ENCODE results near the gene TMEM18.

TMEM18 gene

GRCh38 chr2:647003-647560 is 30.1 kb downstream of the TMEM18 start:
- DNase-seq: no peak
- no peaks in the 10 kb centered on the region for H3K27me3 ChIP-seq (replicated peaks; ENCODE audit: control insufficient read depth, insufficient read depth, low read length, poor library complexity, severe bottlenecking)
- no peaks in the 10 kb centered on the region for H3K4me1 ChIP-seq (ENCODE audit: control insufficient read depth, insufficient read depth, low read length, poor library complexity, severe bottlenecking)
- H3K9me3 ChIP-seq (ENCODE audit: control insufficient read depth, low read length): no peaks in the 10 kb centered on the region
- H3K27ac ChIP-seq (ENCODE audit: insufficient read depth, low read length, poor library complexity, severe bottlenecking): no peak overlapping the region
- no peaks in the 10 kb centered on the region for H3K36me3 ChIP-seq (ENCODE audit: control insufficient read depth, insufficient read depth, low read length)
- no peak overlapping the region for H3K4me3 ChIP-seq (ENCODE audit: insufficient read depth, low read depth, low read length, poor library complexity, severe bottlenecking)

DNA sequence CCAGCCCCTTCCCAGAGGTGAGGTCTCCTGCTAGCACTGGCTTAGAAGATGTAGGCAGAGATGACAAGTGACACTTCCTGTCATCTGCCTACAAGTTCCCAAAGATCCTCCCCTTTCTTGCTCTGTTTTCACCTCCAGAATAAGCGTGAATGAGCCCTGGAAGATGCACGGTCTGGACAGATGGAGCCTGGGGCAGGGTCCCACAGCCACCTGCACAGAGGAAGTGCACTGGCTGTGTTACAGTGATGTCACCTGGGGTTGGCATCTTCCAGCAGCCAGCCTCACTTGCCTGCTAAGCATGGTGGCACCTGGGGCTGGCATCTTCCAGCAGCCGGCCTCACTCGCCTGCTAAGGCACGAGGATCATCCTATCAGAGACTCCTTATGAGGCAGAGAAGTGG is 32.3 kb downstream of the TMEM18 start:
- Histone ChIP-seq H3K27me3 (replicated peaks; ENCODE audit: control insufficient read depth, insufficient read depth, low read length, poor library complexity, severe bottlenecking) (no peaks in the 10 kb centered on the region), H3K4me3 (ENCODE audit: insufficient read depth, low read depth, low read length, poor library complexity, severe bottlenecking) (no peak overlapping the region), H3K4me1 (ENCODE audit: control insufficient read depth, insufficient read depth, low read length, poor library complexity, severe bottlenecking) (no peaks in the 10 kb centered on the region), H3K36me3 (ENCODE audit: control insufficient read depth, insufficient read depth, low read length) (no peaks in the 10 kb centered on the region), H3K9me3 (ENCODE audit: control insufficient read depth, low read length) (no peaks in the 10 kb centered on the region), H3K27ac (ENCODE audit: insufficient read depth, low read length, poor library complexity, severe bottlenecking) (no peak overlapping the region)
- no peak for DNase-seq

- Histone ChIP-seq H3K27ac (ENCODE audit: insufficient read depth, low read length, poor library complexity, severe bottlenecking) (no peak overlapping the region), H3K4me1 (ENCODE audit: control insufficient read depth, insufficient read depth, low read length, poor library complexity, severe bottlenecking) (no peaks in the 10 kb centered on the region), H3K27me3 (replicated peaks; ENCODE audit: control insufficient read depth, insufficient read depth, low read length, poor library complexity, severe bottlenecking) (no peaks in the 10 kb centered on the region), H3K4me3 (ENCODE audit: insufficient read depth, low read depth, low read length, poor library complexity, severe bottlenecking) (no peak overlapping the region), H3K9me3 (ENCODE audit: control insufficient read depth, low read length) (no peaks in the 10 kb centered on the region), H3K36me3 (ENCODE audit: control insufficient read depth, insufficient read depth, low read length) (no peaks in the 10 kb centered on the region)
- DNase-seq: no peak
Measured at GRCh38 chr2:643761-644160, 33.4 kb downstream of the TMEM18 start.

GRCh38 chr2:643334-643733 is 33.9 kb downstream of the TMEM18 start:
- no peak overlapping the region for H3K27ac ChIP-seq (ENCODE audit: insufficient read depth, low read length, poor library complexity, severe bottlenecking)
- H3K4me3 ChIP-seq (ENCODE audit: insufficient read depth, low read depth, low read length, poor library complexity, severe bottlenecking): no peak overlapping the region
- H3K27me3 ChIP-seq (replicated peaks; ENCODE audit: control insufficient read depth, insufficient read depth, low read length, poor library complexity, severe bottlenecking): no peaks in the 10 kb centered on the region
- no peak for DNase-seq
- H3K4me1 ChIP-seq (ENCODE audit: control insufficient read depth, insufficient read depth, low read length, poor library complexity, severe bottlenecking): no peaks in the 10 kb centered on the region
- no peaks in the 10 kb centered on the region for H3K9me3 ChIP-seq (ENCODE audit: control insufficient read depth, low read length)
- H3K36me3 ChIP-seq (ENCODE audit: control insufficient read depth, insufficient read depth, low read length): no peaks in the 10 kb centered on the region

DNA sequence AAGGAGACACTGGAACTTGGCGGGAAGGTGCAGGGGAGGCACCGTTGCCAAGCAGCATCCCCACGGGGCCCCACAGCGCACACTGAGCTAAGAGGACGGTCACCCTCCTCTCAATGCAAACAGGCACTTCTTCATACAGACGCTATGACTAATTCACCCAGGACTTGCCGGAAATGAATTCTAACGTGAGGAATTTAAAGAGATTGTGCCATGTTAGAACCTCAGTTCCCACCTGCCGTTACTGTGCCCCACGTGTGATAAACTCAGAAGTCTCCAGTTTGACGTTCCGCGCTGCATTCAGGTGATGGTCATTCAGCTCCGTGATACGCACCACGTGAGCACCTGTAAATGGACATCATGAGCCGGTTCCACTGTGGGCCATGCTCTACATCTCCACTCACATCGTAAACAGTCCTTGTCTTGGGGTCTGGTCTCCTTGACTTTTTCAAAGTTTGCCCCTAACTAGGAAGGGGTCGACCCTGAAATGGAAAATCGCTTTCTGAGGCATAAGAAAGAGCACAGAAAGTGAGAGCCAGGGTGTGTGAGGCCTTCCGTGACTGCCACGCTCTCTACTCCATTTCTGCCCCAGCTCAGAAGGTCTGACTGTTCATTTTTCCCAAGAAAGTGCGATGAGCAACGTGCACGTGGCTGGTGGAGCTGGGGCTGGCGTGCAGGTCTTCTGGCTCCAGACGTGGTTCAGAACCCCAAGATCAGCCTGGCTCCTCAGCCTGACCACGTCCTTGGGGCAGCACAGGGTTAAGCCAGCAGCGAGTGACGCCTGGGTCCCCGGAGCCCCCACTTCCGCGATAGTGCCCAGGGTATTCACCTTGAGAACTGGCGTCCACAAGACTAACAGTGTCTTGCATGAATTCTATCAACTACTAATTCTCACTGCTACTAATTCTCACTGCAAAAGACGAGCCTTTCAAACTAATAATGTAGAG is 35.1 kb downstream of the TMEM18 start:
- Histone ChIP-seq H3K27ac (ENCODE audit: insufficient read depth, low read length, poor library complexity, severe bottlenecking) (no peak overlapping the region), H3K4me1 (ENCODE audit: control insufficient read depth, insufficient read depth, low read length, poor library complexity, severe bottlenecking) (no peaks in the 10 kb centered on the region), H3K27me3 (replicated peaks; ENCODE audit: control insufficient read depth, insufficient read depth, low read length, poor library complexity, severe bottlenecking) (no peaks in the 10 kb centered on the region), H3K9me3 (ENCODE audit: control insufficient read depth, low read length) (no peaks in the 10 kb centered on the region), H3K4me3 (ENCODE audit: insufficient read depth, low read depth, low read length, poor library complexity, severe bottlenecking) (no peak overlapping the region), H3K36me3 (ENCODE audit: control insufficient read depth, insufficient read depth, low read length) (no peaks in the 10 kb centered on the region)
- DNase-seq: no peak

GRCh38 chr2:641164-641871 is 35.9 kb downstream of the TMEM18 start:
- H3K27me3 ChIP-seq (replicated peaks; ENCODE audit: control insufficient read depth, insufficient read depth, low read length, poor library complexity, severe bottlenecking): no peaks in the 10 kb centered on the region

GRCh38 chr2:639703-640102 is 37.5 kb downstream of the TMEM18 start:
- peaks cover 7% of the 10 kb centered on the region for H3K4me1 ChIP-seq (ENCODE audit: control insufficient read depth, insufficient read depth, low read length, poor library complexity, severe bottlenecking)
- H3K27me3 ChIP-seq (replicated peaks; ENCODE audit: control insufficient read depth, insufficient read depth, low read length, poor library complexity, severe bottlenecking): no peaks in the 10 kb centered on the region
- H3K4me3 ChIP-seq (ENCODE audit: insufficient read depth, low read depth, low read length, poor library complexity, severe bottlenecking): no peak overlapping the region
- DNase-seq: no peak
- no peaks in the 10 kb centered on the region for H3K9me3 ChIP-seq (ENCODE audit: control insufficient read depth, low read length)
- H3K27ac ChIP-seq (ENCODE audit: insufficient read depth, low read length, poor library complexity, severe bottlenecking): no peak overlapping the region
- H3K36me3 ChIP-seq (ENCODE audit: control insufficient read depth, insufficient read depth, low read length): no peaks in the 10 kb centered on the region

More at GRCh38 chr2:641164-641871, 35.9 kb downstream of the TMEM18 start:
- Histone ChIP-seq H3K27ac (ENCODE audit: insufficient read depth, low read length, poor library complexity, severe bottlenecking) (no peak overlapping the region), H3K36me3 (ENCODE audit: control insufficient read depth, insufficient read depth, low read length) (no peaks in the 10 kb centered on the region), H3K4me3 (ENCODE audit: insufficient read depth, low read depth, low read length, poor library complexity, severe bottlenecking) (no peak overlapping the region), H3K9me3 (ENCODE audit: control insufficient read depth, low read length) (no peaks in the 10 kb centered on the region), H3K4me1 (ENCODE audit: control insufficient read depth, insufficient read depth, low read length, poor library complexity, severe bottlenecking) (peaks cover 6% of the 10 kb centered on the region)
- DNase-seq: no peak

DNA sequence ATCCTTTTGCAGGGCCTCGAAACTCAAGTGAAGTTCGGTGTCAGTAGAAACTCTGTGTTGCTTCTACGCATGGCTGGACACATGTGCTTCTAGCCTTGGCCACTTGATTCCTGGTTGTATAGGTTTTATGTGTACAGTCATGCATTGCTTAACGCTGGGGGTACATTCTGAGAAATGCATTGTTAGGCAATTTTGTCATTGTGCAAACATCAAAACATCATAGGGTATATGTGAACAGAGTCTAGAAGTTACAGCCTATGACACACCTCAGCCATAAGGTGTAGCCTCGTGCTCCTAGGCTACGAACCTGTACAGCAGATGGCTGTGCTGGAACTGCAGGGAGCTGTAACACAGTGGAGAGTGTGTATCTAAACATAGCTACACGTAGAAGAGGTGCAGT is 39.4 kb downstream of the TMEM18 start:
- Histone ChIP-seq H3K9me3 (ENCODE audit: control insufficient read depth, low read length) (no peaks in the 10 kb centered on the region), H3K4me3 (ENCODE audit: insufficient read depth, low read depth, low read length, poor library complexity, severe bottlenecking) (no peak overlapping the region), H3K36me3 (ENCODE audit: control insufficient read depth, insufficient read depth, low read length) (no peaks in the 10 kb centered on the region), H3K27ac (ENCODE audit: insufficient read depth, low read length, poor library complexity, severe bottlenecking) (no peak overlapping the region), H3K27me3 (replicated peaks; ENCODE audit: control insufficient read depth, insufficient read depth, low read length, poor library complexity, severe bottlenecking) (no peaks in the 10 kb centered on the region), H3K4me1 (ENCODE audit: control insufficient read depth, insufficient read depth, low read length, poor library complexity, severe bottlenecking) (peaks cover 7% of the 10 kb centered on the region)
- DNase-seq: no peak

GRCh38 chr2:637406-637776 is 39.8 kb downstream of the TMEM18 start:
- H3K4me1 ChIP-seq (ENCODE audit: control insufficient read depth, insufficient read depth, low read length, poor library complexity, severe bottlenecking): peaks cover 7% of the 10 kb centered on the region

More at GRCh38 chr2:637406-637776, 39.8 kb downstream of the TMEM18 start:
- Histone ChIP-seq H3K36me3 (ENCODE audit: control insufficient read depth, insufficient read depth, low read length) (no peaks in the 10 kb centered on the region), H3K9me3 (ENCODE audit: control insufficient read depth, low read length) (no peaks in the 10 kb centered on the region), H3K4me3 (ENCODE audit: insufficient read depth, low read depth, low read length, poor library complexity, severe bottlenecking) (peak overlapping the region; percentile 58), H3K27me3 (replicated peaks; ENCODE audit: control insufficient read depth, insufficient read depth, low read length, poor library complexity, severe bottlenecking) (no peaks in the 10 kb centered on the region), H3K27ac (ENCODE audit: insufficient read depth, low read length, poor library complexity, severe bottlenecking) (no peak overlapping the region)
- no peak for DNase-seq

All from effector memory CD4-positive, alpha-beta T cell (primary cell).